NCI-H82 (cell line): Measurements from ENCODE around the gene TMEM129.
A peak's percentile ranks its signal among the peaks of the same experiment; 100 is the strongest.

ENCODE experiments used
- DNase-seq: peaks from one replicate; lab custom pipeline; 2025; lab: John Stamatoyannopoulos, UW

The TMEM129 gene

GRCh38 chr4:1744552-1744951 is 23.4 kb upstream of the TMEM129 start:
- DNase-seq = no peak

GRCh38 chr4:1743975-1744374 is 22.9 kb upstream of the TMEM129 start:
- no peak for DNase-seq

- no peak for DNase-seq
Measured at GRCh38 chr4:1743551-1743950, 22.4 kb upstream of the TMEM129 start.

- DNase-seq = no peak
Measured at GRCh38 chr4:1741208-1741607, 20.1 kb upstream of the TMEM129 start.

GRCh38 chr4:1740021-1740545 is 19.0 kb upstream of the TMEM129 start:
- no peak for DNase-seq

GRCh38 chr4:1739358-1739757 is 18.2 kb upstream of the TMEM129 start:
- no peak for DNase-seq

GRCh38 chr4:1738410-1738809 is 17.3 kb upstream of the TMEM129 start:
- DNase-seq = no peak

- DNase-seq = no peak
Measured at GRCh38 chr4:1737666-1738065, 16.5 kb upstream of the TMEM129 start.

GRCh38 chr4:1736812-1737211 is 15.7 kb upstream of the TMEM129 start:
- no peak for DNase-seq

- no peak for DNase-seq
Measured at GRCh38 chr4:1735215-1735614, 14.1 kb upstream of the TMEM129 start.

- DNase-seq = no peak
Measured at GRCh38 chr4:1732911-1733310, 11.8 kb upstream of the TMEM129 start.

- DNase-seq = no peak
Measured at GRCh38 chr4:1731180-1731579, 10.1 kb upstream of the TMEM129 start.

GRCh38 chr4:1730532-1731135 is 9.5 kb upstream of the TMEM129 start:
- no peak for DNase-seq

GRCh38 chr4:1728061-1728980 is 7.2 kb upstream of the TMEM129 start:
- DNase-seq = no peak

GRCh38 chr4:1727117-1728031 is 6.3 kb upstream of the TMEM129 start:
- DNase-seq = no peak

- peak; percentile 84 for DNase-seq
Measured at GRCh38 chr4:1726146-1726934, 5.2 kb upstream of the TMEM129 start.

GRCh38 chr4:1725521-1725920 is 4.4 kb upstream of the TMEM129 start:
- DNase-seq = no peak

GRCh38 chr4:1723131-1723801 is 2.1 kb upstream of the TMEM129 start:
- DNase-seq = no peak

GRCh38 chr4:1722551-1723118 is 1.5 kb upstream of the TMEM129 start:
- DNase-seq = no peak
